GM21619 (cell line): ENCODE measurements around the gene GNS.
"Not testable (repeated sequence)": the region's sequence is repeated elsewhere in the genome, so short reads cannot be mapped to it uniquely, and the experiment has no call there.

Experiments used
- ATAC-seq: cut with Tn5 transposase; IDR thresholded peaks from one replicate; pipeline ENCODE4 v1.9.1; 2021; ENCODE audit not compliant: unreplicated experiment

Gene GNS

GRCh38 chr12:64780132-64780530, 20.9 kb upstream of the GNS start:
- no peak for ATAC-seq

- no peak for ATAC-seq
These were observed 20.3 kb upstream of the GNS start for GRCh38 chr12:64779354-64779974.

- not testable (repeated sequence) for ATAC-seq
These were observed 16.0 kb upstream of the GNS start for GRCh38 chr12:64775147-64775736.

GRCh38 chr12:64773386-64773785, 14.2 kb upstream of the GNS start:
- ATAC-seq = no peak

- ATAC-seq = no peak
These were observed 8.3 kb upstream of the GNS start for GRCh38 chr12:64767495-64767894.

GRCh38 chr12:64760808-64761573, 1.8 kb upstream of the GNS start:
- ATAC-seq = no peak

- no peak for ATAC-seq
These were observed 1.4 kb downstream of the GNS start for GRCh38 chr12:64757771-64758170.

- peak; percentile 47 for ATAC-seq
These were observed 2.8 kb downstream of the GNS start for GRCh38 chr12:64756376-64756775.

- no peak for ATAC-seq
These were observed 5.8 kb downstream of the GNS start for GRCh38 chr12:64753427-64753826.

- ATAC-seq = no peak
These were observed 6.4 kb downstream of the GNS start for GRCh38 chr12:64752833-64753238.

- no peak for ATAC-seq
These were observed 7.2 kb downstream of the GNS start for GRCh38 chr12:64752032-64752431.

GRCh38 chr12:64749461-64750200, 9.6 kb downstream of the GNS start:
- ATAC-seq = no peak

- ATAC-seq = no peak
These were observed 11.5 kb downstream of the GNS start for GRCh38 chr12:64747695-64748094.

- ATAC-seq = no peak
These were observed 12.5 kb downstream of the GNS start for GRCh38 chr12:64746663-64747062.

GRCh38 chr12:64745980-64746379, 13.2 kb downstream of the GNS start:
- ATAC-seq = no peak

- no peak for ATAC-seq
These were observed 13.9 kb downstream of the GNS start for GRCh38 chr12:64745259-64745807.

GRCh38 chr12:64744422-64745258, 14.6 kb downstream of the GNS start:
- no peak for ATAC-seq

- no peak for ATAC-seq
These were observed 16.0 kb downstream of the GNS start for GRCh38 chr12:64743206-64743605.

- ATAC-seq = no peak
These were observed 16.8 kb downstream of the GNS start for GRCh38 chr12:64742416-64742815.

GRCh38 chr12:64740646-64741045, 18.6 kb downstream of the GNS start:
- ATAC-seq = no peak
